GM12878 (cell line): ENCODE data around the gene RAB3IL1. TPM values are rescaled to one million over a fixed set of nuclear protein-coding genes. Genes with fewer than 3 reads are reported as not detected.

Experiments used
- ATAC-seq: fragments of 200-7000 bp; cut with Tn5 transposase; 3 replicates; pipeline ENCODE4 v1.9.1; 2020; ENCODE audit warnings: mild to moderate bottlenecking, moderate library complexity
- BruUV-seq: library from RNA; stranded (reverse); fragments of 400-500 nt; replicated peaks from 2 replicates; lab custom pipeline; 2021; lab: Mats Ljungman, UMichigan
- CTCF ChIA-PET: fragments of 300-600 bp; sonication (Branson Sonifier 250); formaldehyde crosslinking; extraction: SDS; loops from one replicate; lab custom pipeline; 2021; ENCODE audit warnings: inconsistent platforms; lab: Yijun Ruan, JAX
- POLR2A ChIA-PET: fragments of 350-600 bp; formaldehyde crosslinking; extraction: SDS; loops from one replicate; lab custom pipeline; 2021; ENCODE audit warnings: inconsistent platforms; lab: Charles Lee
- RAD21 ChIA-PET: fragments of 300-600 bp; sonication (Branson Sonifier 250); formaldehyde crosslinking; loops from one replicate; lab custom pipeline; 2023; ENCODE audit warnings: antibody characterized with exemption; ENCODE audit not compliant: unreplicated experiment; lab: Charles Lee
- SMC1A ChIA-PET: fragments of 300-600 bp; sonication (Branson Sonifier 250); formaldehyde crosslinking; loops from one replicate; lab custom pipeline; 2023; ENCODE audit not compliant: unreplicated experiment, uncharacterized antibody; lab: Charles Lee
- DNase-seq: peaks from one replicate; pipeline ENCODE4 v3.0.0-alpha.2; 2011; ENCODE audit warnings: low read depth, low spot score
- FAIRE-seq: peaks from 3 replicates; lab custom pipeline; 2011; peaks lifted over from hg19 to GRCh38; lab: Jason Lieb, UNC
- H2AFZ ChIP-seq: 2 replicates; pipeline ENCODE4 v1.6.0; 2011; ENCODE audit warnings: low read depth, low read length, control low read depth; ENCODE audit not compliant: control insufficient read depth
- H3K27ac ChIP-seq: 2 replicates; pipeline ENCODE4 v1.5.1; 2011; ENCODE audit warnings: control low read depth; ENCODE audit not compliant: control insufficient read depth, insufficient read depth
- H3K27me3 ChIP-seq, 2 experiments: replicated peaks in 1 of 2; 2 replicates each; pipeline versions ENCODE4 v1.6.0 to v1.6.1; 2011; ENCODE audit warnings: low read length in 1 of 2; ENCODE audit not compliant: control insufficient read depth in 2 of 2, insufficient read depth in 2 of 2
- H3K36me3 ChIP-seq, 2 experiments: 2 replicates each; pipeline ENCODE4 v1.5.1; 2011; ENCODE audit warnings: low read length in 1 of 2; ENCODE audit not compliant: control insufficient read depth in 2 of 2, insufficient read depth in 2 of 2
- H3K4me1 ChIP-seq: 2 replicates; pipeline ENCODE4 v1.6.1; 2011; ENCODE audit warnings: mild to moderate bottlenecking, low read length, moderate library complexity, mixed read lengths; ENCODE audit not compliant: control insufficient read depth, insufficient read depth
- H3K4me2 ChIP-seq: 2 replicates; pipeline ENCODE4 v1.6.0; 2011; ENCODE audit warnings: control low read depth; ENCODE audit not compliant: control insufficient read depth, insufficient read depth
- H3K4me3 ChIP-seq: fragments of 200-600 bp; sonication (generic); 2 replicates; pipeline ENCODE4 v1.5.1; 2016
- H3K79me2 ChIP-seq: 2 replicates; pipeline ENCODE4 v1.6.0; 2011; ENCODE audit warnings: low read length; ENCODE audit not compliant: control insufficient read depth, insufficient read depth
- H3K9ac ChIP-seq: 2 replicates; pipeline ENCODE4 v1.8.0; 2011; ENCODE audit warnings: low read length, control low read depth, mixed read lengths; ENCODE audit not compliant: control insufficient read depth, insufficient read depth
- H3K9me3 ChIP-seq: replicated peaks from 3 replicates; pipeline ENCODE4 v1.5.1; 2011; ENCODE audit warnings: mild to moderate bottlenecking, low read length; ENCODE audit not compliant: control insufficient read depth, insufficient read depth
- H4K20me1 ChIP-seq: 2 replicates; pipeline ENCODE4 v1.6.0; 2011; ENCODE audit not compliant: control insufficient read depth, insufficient read depth
- BCL11A ChIP-seq: IDR thresholded peaks from 2 replicates; pipeline ENCODE4 v1.6.1; 2011; ENCODE audit warnings: low read depth, low read length
- BMI1 ChIP-seq: fragments of 450-650 bp; IDR thresholded peaks from 2 replicates; pipeline ENCODE4 v1.6.1; 2016; ENCODE audit warnings: mild to moderate bottlenecking, moderate library complexity, borderline replicate concordance
- E4F1 ChIP-seq: fragments of 450-650 bp; IDR thresholded peaks from 2 replicates; pipeline ENCODE4 v1.6.1; 2018; ENCODE audit warnings: borderline replicate concordance, mild to moderate bottlenecking; ENCODE audit not compliant: partially characterized antibody
- EZH2 ChIP-seq: IDR thresholded peaks from 2 replicates; pipeline ENCODE4 v1.6.1; 2012; ENCODE audit warnings: low read depth, mild to moderate bottlenecking, control low read depth, inconsistent platforms, low read length, borderline replicate concordance; ENCODE audit not compliant: control insufficient read depth
- FOXK2 ChIP-seq: fragments of 450-650 bp; IDR thresholded peaks from 2 replicates; pipeline ENCODE4 v1.6.1; 2017; ENCODE audit warnings: mild to moderate bottlenecking, moderate library complexity
- IKZF2 ChIP-seq, 2 experiments: fragments of 450-650 bp; IDR thresholded peaks; 2 replicates each; pipeline ENCODE4 v1.6.1; 2017; ENCODE audit warnings: mild to moderate bottlenecking in 2 of 2, moderate library complexity in 2 of 2
- NR2F1 ChIP-seq: fragments of 450-650 bp; conservative IDR thresholded peaks from 2 replicates; pipeline ENCODE4 v1.6.1; 2017; ENCODE audit warnings: mild to moderate bottlenecking
- PAX8 ChIP-seq: fragments of 450-650 bp; IDR thresholded peaks from 2 replicates; pipeline ENCODE4 v1.6.1; 2017; ENCODE audit warnings: mild to moderate bottlenecking, moderate library complexity
- RCOR1 ChIP-seq: conservative IDR thresholded peaks from 2 replicates; pipeline ENCODE4 v1.6.1; 2012; ENCODE audit warnings: low read depth, low read length, improper control_type of control experiment
- RFX5 ChIP-seq: IDR thresholded peaks from 2 replicates; pipeline ENCODE4 v1.6.1; 2011; ENCODE audit warnings: low read depth, low read length, improper control_type of control experiment
- SMC3 ChIP-seq: IDR thresholded peaks from 2 replicates; pipeline ENCODE4 v1.6.1; 2011; ENCODE audit warnings: low read length, improper control_type of control experiment, borderline replicate concordance
- TBL1XR1 ChIP-seq: IDR thresholded peaks from 2 replicates; pipeline ENCODE4 v1.6.1; 2012; ENCODE audit warnings: low read depth, low read length, improper control_type of control experiment
- ZNF384 ChIP-seq: IDR thresholded peaks from 2 replicates; pipeline ENCODE4 v1.6.1; 2012; ENCODE audit warnings: low read depth, mild to moderate bottlenecking, low read length, improper control_type of control experiment, borderline replicate concordance
- ZZZ3 ChIP-seq: IDR thresholded peaks from 2 replicates; pipeline ENCODE4 v1.6.1; 2011; ENCODE audit warnings: low read depth; ENCODE audit not compliant: control insufficient read depth, insufficient read length
- WGBS: methylation state at CpG from one replicate; pipeline ENCODE4 v1.1.6; 2016; ENCODE audit warnings: low lambda C conversion rate; ENCODE audit not compliant: insufficient replicate concordance, insufficient coverage; ENCODE audit errors: missing lambda C conversion rate; 5-methylcytosine and 5-hydroxymethylcytosine counted together
- in situ Hi-C: fragments of 300-500 bp; cut with MboI; formaldehyde crosslinking; loops from 9 replicates; pipeline ENCODE4 v1.14.3; 2018; ENCODE audit warnings: mixed read lengths
- intact Hi-C: fragments of 100-400 bp; cut with micrococcal nuclease; formaldehyde crosslinking; loops from one replicate; pipeline ENCODE4 v1.14.2; 2022; ENCODE audit not compliant: unreplicated experiment
- polyA plus RNA-seq, 11 experiments: library from polyadenylated mRNA; depleted of rRNA in 4 of 11; unstranded in 6 of 11; stranded (reverse) in 5 of 11; fragments of >200 nt; fragmentation: Nextera tagmentation in 4 of 11; fragmentation: Illumina TruSeq in 1 of 11; extraction: Ambion mirVana in 4 of 11; extraction: Trizol in 1 of 11; gene quantifications; 1 replicate in 1 of 11; 2 replicates in 10 of 11; pipeline versions ENCODE4 v1.2.1 to v1.2.3, GENCODE V29; 2011 to 2016; ENCODE audit warnings: inconsistent platforms in 2 of 11, missing spikeins in 2 of 11, low read depth in 1 of 11
- total RNA-seq, 4 experiments: library from RNA; depleted of rRNA in 3 of 4; stranded (reverse); fragments of >200 nt in 3 of 4; fragmentation: Illumina TruSeq in 1 of 4; extraction: Trizol in 1 of 4; gene quantifications; 2 replicates each; pipeline versions ENCODE4 v1.2.1 to v1.2.3, GENCODE V29; 2013 to 2021
- TF ChIP-seq, protein P1 (sequence below): IDR thresholded peaks from 2 replicates; pipeline ENCODE4 v1.6.1; 2012; ENCODE audit warnings: low read depth, low read length, improper control_type of control experiment

The RAB3IL1 gene
- total and polyA plus RNA-seq, 10 of the 15 experiments (the other 5 are each of a cell fraction or from before 2014, with no cell fraction given): 0.04 TPM; not detected in 9

GRCh38 chr11:61872935-61873565 lies 44.3 kb downstream of the RAB3IL1 start:
- in situ Hi-C loops: no loop called here
- Histone ChIP-seq H3K36me3 (no peaks in the 10 kb centered on the region), H3K79me2 (no peaks in the 10 kb centered on the region), H3K9ac (no peak overlapping the region), H3K27ac (no peak overlapping the region), H3K4me2 (no peak overlapping the region), H3K4me1 (no peaks in the 10 kb centered on the region), H4K20me1 (no peaks in the 10 kb centered on the region), H3K9me3 (no peaks in the 10 kb centered on the region), H3K4me3 (no peak overlapping the region), H3K27me3 (no peaks in the 10 kb centered on the region; a peak in 1 of 4 replicates), H2AFZ (no peak overlapping the region)
- intact Hi-C loops: loop anchor here (5.0 kb wide), 1 partner anchor 76 kb away; no protein-coding TSS in a partner anchor
- ChIA-PET CTCF (interaction anchor here (1.1 to 4.0 kb wide), 6 partner anchors 11 to 235 kb away, joined by 4 to 32 read pairs (median 12); no protein-coding TSS in a partner anchor), RAD21 (interaction anchor here (1.0 to 3.0 kb wide), 5 partner anchors 18 to 209 kb away, joined by 3 to 8 read pairs (median 4); partner anchors contain the start of gene FADS3), SMC1A (interaction anchor here (0.9 to 1.7 kb wide), 2 partner anchors 8 to 76 kb away, joined by 3 to 5 read pairs; no protein-coding TSS in a partner anchor), POLR2A (no interaction called here)
- TF ChIP-seq ZZZ3 (no peak), SMC3 (no peak), RFX5 (no peak), ZNF384 (no peak), BCL11A (no peak), RCOR1 (no peak), BMI1 (no peak), NR2F1 (no peak), PAX8 (no peak), E4F1 (no peak), EZH2 (no peak), FOXK2 (no peak), IKZF2 (IDR thresholded peaks at IDR 0.05) (no peak), TBL1XR1 (no peak)
- TF ChIP-seq, protein P1, sequence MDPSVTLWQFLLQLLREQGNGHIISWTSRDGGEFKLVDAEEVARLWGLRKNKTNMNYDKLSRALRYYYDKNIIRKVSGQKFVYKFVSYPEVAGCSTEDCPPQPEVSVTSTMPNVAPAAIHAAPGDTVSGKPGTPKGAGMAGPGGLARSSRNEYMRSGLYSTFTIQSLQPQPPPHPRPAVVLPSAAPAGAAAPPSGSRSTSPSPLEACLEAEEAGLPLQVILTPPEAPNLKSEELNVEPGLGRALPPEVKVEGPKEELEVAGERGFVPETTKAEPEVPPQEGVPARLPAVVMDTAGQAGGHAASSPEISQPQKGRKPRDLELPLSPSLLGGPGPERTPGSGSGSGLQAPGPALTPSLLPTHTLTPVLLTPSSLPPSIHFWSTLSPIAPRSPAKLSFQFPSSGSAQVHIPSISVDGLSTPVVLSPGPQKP: no peak
- DNase-seq (no peak), ATAC-seq (no peak), FAIRE-seq (no peak)
- BruUV-seq: no TSS peak
- 68% methylated on average over 20 of the region's 20 CpGs for WGBS
